ENCODE data around the gene KRT1.

- TF ChIP-seq CTCF (IDR thresholded peaks at IDR 0.05) (no peak), POLR2AphosphoS5 (IDR thresholded peaks at IDR 0.05) (no peak), EP300 (IDR thresholded peaks at IDR 0.05) (no peak)
Measured at GRCh38 chr12:52683575-52684300, 3.5 kb upstream of the KRT1 start.

Measured in suprapubic skin (tissue), 4 donors.